Measurements from ENCODE around the gene EPHA4.

Gene EPHA4

DNA sequence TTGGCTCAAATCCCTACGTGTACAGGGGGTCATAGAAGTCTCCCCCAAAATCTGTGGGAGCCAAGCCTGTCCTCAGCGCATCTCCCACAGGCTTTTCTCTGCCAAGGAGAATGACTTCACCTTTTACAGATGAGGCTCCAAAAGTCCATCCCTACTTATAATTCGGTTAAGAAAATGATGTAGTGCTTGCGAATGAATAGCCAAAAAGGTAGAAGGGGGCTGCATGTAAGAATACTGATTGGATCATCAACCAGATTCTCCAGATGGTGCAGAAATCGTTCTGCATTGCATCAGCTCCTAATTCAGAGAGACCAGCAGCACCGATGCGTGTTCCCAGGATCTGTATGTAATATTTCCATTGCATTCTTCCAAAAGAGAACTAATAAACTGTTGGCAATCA lies 91.9 kb downstream of the EPHA4 start:
- in situ Hi-C loops (cut with MboI; ENCODE audit: low sequenced_read_pairs), result no loop called here

- in situ Hi-C loops (cut with MboI; ENCODE audit: low sequenced_read_pairs), result no loop called here
Measured at GRCh38 chr2:221478485-221478863, 93.6 kb downstream of the EPHA4 start.

DNA sequence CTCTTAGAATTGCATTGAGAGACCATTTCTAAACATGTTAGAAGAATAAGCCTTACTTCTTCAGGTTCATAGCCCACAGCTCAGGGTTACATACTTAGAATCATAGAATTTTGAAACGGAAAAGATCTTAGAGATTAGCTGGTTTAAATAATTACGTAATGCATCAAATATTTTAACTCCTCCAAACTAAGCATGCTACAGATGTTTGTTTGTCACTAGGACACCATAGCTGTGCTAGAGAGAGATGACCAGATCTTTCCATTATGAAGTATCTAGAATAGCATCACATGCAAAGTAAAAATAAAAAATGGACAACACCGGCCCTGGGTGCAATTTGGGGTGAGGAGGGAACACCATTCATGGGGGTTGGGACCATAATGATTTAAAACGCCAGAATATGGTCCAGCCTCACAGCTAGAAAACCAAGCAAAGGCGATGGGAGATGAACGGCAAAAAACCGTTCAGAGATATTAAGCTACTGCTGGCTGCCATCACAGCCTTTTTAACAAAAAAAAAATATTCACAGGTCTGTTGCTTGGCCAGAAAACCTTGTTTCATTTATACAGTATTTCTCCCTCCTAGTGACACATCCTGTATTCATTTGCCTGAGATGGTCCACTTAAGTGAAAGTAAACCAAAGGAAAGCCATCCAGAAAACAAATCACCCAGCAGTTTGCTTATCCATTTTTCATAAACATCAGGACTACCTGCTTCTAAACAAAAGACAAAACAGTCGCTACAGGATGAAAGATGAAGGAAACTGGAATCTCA lies 94.2 kb downstream of the EPHA4 start:
- in situ Hi-C loops (cut with MboI; ENCODE audit: low sequenced_read_pairs), result no loop called here

DNA sequence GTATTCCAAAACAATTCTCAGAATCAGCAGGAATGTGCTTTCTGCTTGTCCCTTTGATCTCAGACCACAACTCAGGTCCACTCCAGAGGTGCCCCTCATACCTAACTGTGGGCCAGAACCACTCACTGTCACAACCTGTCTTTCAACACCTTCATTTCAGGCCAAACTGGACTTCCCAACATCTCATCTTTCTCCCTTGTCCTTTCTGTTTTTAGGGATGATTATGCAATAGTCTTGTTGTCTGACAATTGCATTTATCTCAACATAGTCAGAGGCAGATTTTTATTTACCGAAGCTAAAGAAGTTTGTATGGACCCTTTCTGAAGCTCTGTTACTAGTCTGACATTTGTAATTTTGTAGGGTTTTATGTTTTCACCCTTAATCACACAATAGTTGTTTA lies 95.9 kb downstream of the EPHA4 start:
- in situ Hi-C loops (cut with MboI; ENCODE audit: low sequenced_read_pairs), result no loop called here

DNA sequence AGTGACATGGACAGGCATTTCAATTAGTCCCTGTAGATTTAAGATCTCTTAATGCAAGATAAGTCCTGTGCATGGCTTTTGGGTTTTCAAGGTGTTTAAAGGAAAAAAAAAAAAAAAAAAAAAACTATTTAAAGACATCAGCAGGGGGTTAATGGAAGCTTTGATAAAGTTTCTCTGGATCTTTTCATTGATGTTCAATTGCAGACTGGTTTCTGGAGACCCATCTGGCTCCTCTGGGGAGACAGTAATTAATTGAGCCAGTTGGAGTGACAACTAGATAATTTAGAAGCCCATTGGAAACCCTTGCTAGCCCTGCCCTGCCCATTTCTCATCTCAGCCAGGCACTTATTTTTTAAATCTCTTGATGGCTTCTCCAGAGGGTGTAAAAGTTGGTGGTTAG lies 98.7 kb downstream of the EPHA4 start:
- in situ Hi-C loops (cut with MboI; ENCODE audit: low sequenced_read_pairs), result no loop called here

- in situ Hi-C loops (cut with MboI; ENCODE audit: low sequenced_read_pairs), result no loop called here
Measured at GRCh38 chr2:221468317-221468716, 103.8 kb downstream of the EPHA4 start.

DNA sequence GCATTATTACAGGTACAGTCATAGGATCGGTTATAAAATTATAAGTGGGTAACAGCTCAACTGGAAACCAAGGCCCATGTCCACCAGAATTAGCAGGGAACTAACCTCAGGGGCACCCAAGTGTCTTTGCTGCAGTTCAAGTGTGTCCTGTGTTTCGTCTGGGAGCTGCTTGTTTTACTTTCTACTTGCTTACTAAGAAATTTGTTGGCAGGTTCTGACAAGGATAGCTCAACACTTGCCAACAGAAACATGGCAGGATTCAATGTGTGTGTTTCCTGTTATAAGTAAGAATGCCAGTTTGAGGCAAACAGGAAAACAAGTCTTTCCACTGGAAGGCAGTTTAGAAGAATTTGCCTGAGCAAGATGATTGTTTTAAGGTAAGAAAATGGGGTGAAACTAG lies 104.5 kb downstream of the EPHA4 start:
- in situ Hi-C loops (cut with MboI; ENCODE audit: low sequenced_read_pairs), result no loop called here

GRCh38 chr2:221466744-221467143 lies 105.4 kb downstream of the EPHA4 start:
- in situ Hi-C loops (cut with MboI; ENCODE audit: low sequenced_read_pairs), result no loop called here

- in situ Hi-C loops (cut with MboI; ENCODE audit: low sequenced_read_pairs), result no loop called here
Measured at GRCh38 chr2:221465776-221466175, 106.3 kb downstream of the EPHA4 start.

DNA sequence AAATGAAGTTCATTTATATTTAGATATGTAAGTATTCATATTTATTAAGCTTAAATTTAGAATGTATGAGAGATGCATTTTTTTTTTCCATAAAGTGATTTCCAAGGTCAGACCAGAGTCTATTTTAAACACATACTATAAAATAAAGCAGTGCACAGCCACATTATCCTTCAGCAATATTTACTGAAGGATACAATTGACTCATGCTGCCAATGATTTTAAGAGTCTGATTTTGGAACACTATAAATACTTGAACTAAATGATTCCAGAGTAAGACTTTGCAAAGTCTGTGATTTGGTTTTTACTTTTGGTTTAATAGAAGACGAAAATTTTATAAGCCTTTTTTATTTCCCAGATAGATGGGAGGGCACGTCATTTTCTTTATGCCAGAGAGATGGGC lies 107.1 kb downstream of the EPHA4 start:
- in situ Hi-C loops (cut with MboI; ENCODE audit: low sequenced_read_pairs), result no loop called here

DNA sequence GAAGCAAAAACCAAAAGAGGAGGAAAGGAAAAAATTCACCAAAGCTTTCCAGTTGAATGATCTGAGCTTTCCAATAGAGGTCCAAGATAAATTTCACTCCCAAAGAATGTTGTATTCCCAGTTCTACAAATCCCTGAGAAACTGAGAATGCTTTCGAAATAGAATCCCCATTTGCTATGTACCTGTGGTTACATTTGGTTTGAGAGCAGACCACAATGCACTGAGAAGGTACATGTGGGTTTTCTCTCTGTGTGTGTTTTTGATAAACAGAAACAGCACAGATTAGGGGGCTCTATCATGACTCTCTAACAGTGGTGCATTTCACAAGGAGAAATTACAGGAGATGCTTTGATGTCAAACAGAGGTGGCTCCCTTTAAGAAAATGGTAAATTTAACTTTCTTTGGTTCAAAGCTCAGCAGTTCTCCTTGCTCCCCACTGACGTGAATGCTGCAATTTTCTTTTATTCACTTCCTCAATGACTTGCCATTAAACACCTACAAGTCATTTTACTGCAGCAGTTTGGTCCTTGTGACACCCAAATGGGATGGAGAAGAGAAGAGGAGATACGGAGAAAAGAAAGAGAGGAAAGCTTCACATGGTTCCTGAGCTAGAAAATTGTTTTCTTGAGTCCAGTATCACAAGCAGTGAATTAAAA lies 108.7 kb downstream of the EPHA4 start:
- in situ Hi-C loops (cut with MboI; ENCODE audit: low sequenced_read_pairs), result no loop called here

GRCh38 chr2:221461901-221462300 lies 110.2 kb downstream of the EPHA4 start:
- in situ Hi-C loops (cut with MboI; ENCODE audit: low sequenced_read_pairs), result no loop called here

- in situ Hi-C loops (cut with MboI; ENCODE audit: low sequenced_read_pairs), result no loop called here
Measured at GRCh38 chr2:221460136-221460535, 112.0 kb downstream of the EPHA4 start.

DNA sequence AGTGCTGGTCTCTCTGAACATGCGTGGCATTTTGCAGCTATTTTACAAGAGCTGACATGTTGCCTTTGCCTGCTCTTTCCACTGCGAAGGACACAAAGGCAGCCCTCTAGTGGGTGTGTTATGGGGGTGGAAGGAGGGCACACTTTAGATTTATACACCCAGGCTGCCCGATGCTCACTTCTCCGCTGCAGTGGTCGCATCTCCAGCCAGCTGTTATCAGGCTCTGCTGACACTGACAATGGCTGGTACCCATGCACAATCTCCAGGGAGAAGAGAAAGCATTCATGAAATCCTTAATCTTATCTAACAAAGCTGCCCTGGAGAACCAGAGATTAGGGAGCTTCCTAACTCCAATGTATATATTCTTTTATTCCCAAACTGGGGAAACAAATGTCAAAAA lies 113.5 kb downstream of the EPHA4 start:
- in situ Hi-C loops (cut with MboI; ENCODE audit: low sequenced_read_pairs), result no loop called here

DNA sequence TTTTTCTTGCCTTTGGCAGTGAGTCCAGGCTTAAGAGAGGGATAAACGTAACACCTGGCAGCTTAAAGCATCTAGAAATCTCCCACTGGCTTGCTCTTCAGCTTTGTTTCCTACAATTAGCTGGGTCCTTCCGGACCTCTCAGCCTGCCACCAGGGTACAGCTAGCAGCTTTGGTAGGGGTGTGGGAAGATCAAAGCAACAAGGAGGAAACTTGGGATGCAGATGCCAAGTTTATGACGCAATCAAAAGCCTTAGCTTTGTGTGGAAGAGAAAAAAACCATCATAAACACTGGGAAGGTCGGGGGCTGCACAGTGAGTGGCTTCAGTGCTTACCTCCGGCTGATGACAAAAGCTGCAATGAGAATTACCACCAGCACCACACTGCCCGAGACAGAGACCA lies 116.9 kb downstream of the EPHA4 start:
- in situ Hi-C loops (cut with MboI; ENCODE audit: low sequenced_read_pairs), result no loop called here

- in situ Hi-C loops (cut with MboI; ENCODE audit: low sequenced_read_pairs), result no loop called here
Measured at GRCh38 chr2:221454459-221455105, 117.5 kb downstream of the EPHA4 start.

GRCh38 chr2:221451862-221452788 lies 120.0 kb downstream of the EPHA4 start:
- in situ Hi-C loops (cut with MboI; ENCODE audit: low sequenced_read_pairs), result no loop called here

GRCh38 chr2:221450280-221450679 lies 121.8 kb downstream of the EPHA4 start:
- in situ Hi-C loops (cut with MboI; ENCODE audit: low sequenced_read_pairs), result no loop called here

- in situ Hi-C loops (cut with MboI; ENCODE audit: low sequenced_read_pairs), result no loop called here
Measured at GRCh38 chr2:221449406-221449805, 122.7 kb downstream of the EPHA4 start.

GRCh38 chr2:221448844-221449390 lies 123.2 kb downstream of the EPHA4 start:
- in situ Hi-C loops (cut with MboI; ENCODE audit: low sequenced_read_pairs), result no loop called here

Data from HL-60/S4 treated with phorbol 12-myristate 13-acetate at 8.2 ng/mL for 4 days and 3 days (cell line).